HEK293 (cell line): Measurements from ENCODE around the gene CASKIN2.

Experiments used
- FEZF1 ChIP-seq: fragments of 450-650 bp; formaldehyde crosslinking; IDR thresholded peaks from 2 replicates; pipeline ENCODE4 v1.5.1; 2016; ENCODE audit warnings: missing biosample characterization, missing genetic modification characterization
- GFI1B ChIP-seq: fragments of 450-650 bp; formaldehyde crosslinking; IDR thresholded peaks from 2 replicates; pipeline ENCODE4 v1.5.1; 2016; ENCODE audit warnings: missing biosample characterization, missing genetic modification characterization
- KLF1 ChIP-seq: fragments of 450-650 bp; formaldehyde crosslinking; IDR thresholded peaks from 2 replicates; pipeline ENCODE4 v1.5.1; 2016; ENCODE audit warnings: missing biosample characterization, missing genetic modification characterization
- MYNN ChIP-seq: fragments of 450-650 bp; formaldehyde crosslinking; IDR thresholded peaks from 2 replicates; pipeline ENCODE4 v1.5.1; 2016; ENCODE audit warnings: missing biosample characterization, missing genetic modification characterization, borderline replicate concordance
- PRDM6 ChIP-seq: fragments of 450-650 bp; formaldehyde crosslinking; IDR thresholded peaks from 2 replicates; pipeline ENCODE4 v1.5.1; 2017; ENCODE audit warnings: missing biosample characterization, missing genetic modification characterization
- SETDB1 ChIP-seq: IDR thresholded peaks from one replicate; pipeline ENCODE4 v1.6.1; 2017; ENCODE audit warnings: mild to moderate bottlenecking, low read length, moderate library complexity, mixed read lengths; ENCODE audit not compliant: insufficient read length
- ZBTB11 ChIP-seq: fragments of 450-650 bp; formaldehyde crosslinking; conservative IDR thresholded peaks from 2 replicates; pipeline ENCODE4 v1.5.1; 2016; ENCODE audit warnings: low read depth, missing biosample characterization, missing genetic modification characterization
- ZBTB44 ChIP-seq: fragments of 450-650 bp; IDR thresholded peaks from 2 replicates; pipeline ENCODE4 v1.5.1; 2018; ENCODE audit warnings: missing biosample characterization, mild to moderate bottlenecking, missing genetic modification characterization
- ZBTB49 ChIP-seq: fragments of 450-650 bp; formaldehyde crosslinking; IDR thresholded peaks from 2 replicates; pipeline ENCODE4 v1.5.1; 2016; ENCODE audit warnings: missing biosample characterization, missing genetic modification characterization, low read depth
- ZNF121 ChIP-seq: fragments of 450-650 bp; formaldehyde crosslinking; IDR thresholded peaks from 2 replicates; pipeline ENCODE4 v1.5.1; 2016; ENCODE audit warnings: missing biosample characterization, missing genetic modification characterization
- ZNF155 ChIP-seq: fragments of 450-650 bp; formaldehyde crosslinking; IDR thresholded peaks from 2 replicates; pipeline ENCODE4 v1.5.1; 2016; ENCODE audit warnings: missing biosample characterization, missing genetic modification characterization
- ZNF157 ChIP-seq: fragments of 450-650 bp; formaldehyde crosslinking; IDR thresholded peaks from 2 replicates; pipeline ENCODE4 v1.5.1; 2016; ENCODE audit warnings: missing biosample characterization, missing genetic modification characterization
- ZNF248 ChIP-seq: fragments of 450-650 bp; formaldehyde crosslinking; IDR thresholded peaks from 2 replicates; pipeline ENCODE4 v1.5.1; 2017; ENCODE audit warnings: missing biosample characterization, missing genetic modification characterization
- ZNF280C ChIP-seq: fragments of 450-650 bp; formaldehyde crosslinking; IDR thresholded peaks from 2 replicates; pipeline ENCODE4 v1.5.1; 2016; ENCODE audit warnings: missing biosample characterization, missing genetic modification characterization
- ZNF302 ChIP-seq: fragments of 450-650 bp; formaldehyde crosslinking; IDR thresholded peaks from 2 replicates; pipeline ENCODE4 v1.5.1; 2016; ENCODE audit warnings: missing biosample characterization, missing genetic modification characterization, low read depth
- ZNF311 ChIP-seq: fragments of 450-650 bp; formaldehyde crosslinking; IDR thresholded peaks from 2 replicates; pipeline ENCODE4 v1.5.1; 2017; ENCODE audit warnings: missing biosample characterization, missing genetic modification characterization, borderline replicate concordance
- ZNF433 ChIP-seq: fragments of 450-650 bp; formaldehyde crosslinking; IDR thresholded peaks from 2 replicates; pipeline ENCODE4 v1.5.1; 2016; ENCODE audit warnings: missing biosample characterization, missing genetic modification characterization, low read depth
- ZNF449 ChIP-seq: fragments of 450-650 bp; formaldehyde crosslinking; IDR thresholded peaks from 2 replicates; pipeline ENCODE4 v1.5.1; 2017; ENCODE audit warnings: missing biosample characterization, mild to moderate bottlenecking, missing genetic modification characterization, moderate library complexity
- ZNF48 ChIP-seq: fragments of 450-650 bp; formaldehyde crosslinking; IDR thresholded peaks from 2 replicates; pipeline ENCODE4 v1.5.1; 2016; ENCODE audit warnings: missing biosample characterization, missing genetic modification characterization
- ZNF549 ChIP-seq: fragments of 450-650 bp; IDR thresholded peaks from 2 replicates; pipeline ENCODE4 v1.5.1; 2018; ENCODE audit warnings: missing biosample characterization, missing genetic modification characterization, mild to moderate bottlenecking, inconsistent platforms, moderate library complexity
- ZNF585B ChIP-seq: fragments of 450-650 bp; formaldehyde crosslinking; IDR thresholded peaks from 2 replicates; pipeline ENCODE4 v1.5.1; 2016; ENCODE audit warnings: missing biosample characterization, missing genetic modification characterization
- ZNF610 ChIP-seq: fragments of 450-650 bp; formaldehyde crosslinking; IDR thresholded peaks from 2 replicates; pipeline ENCODE4 v1.5.1; 2016; ENCODE audit warnings: missing biosample characterization, missing genetic modification characterization, borderline replicate concordance
- ZNF701 ChIP-seq: fragments of 450-650 bp; formaldehyde crosslinking; IDR thresholded peaks from 2 replicates; pipeline ENCODE4 v1.5.1; 2016; ENCODE audit warnings: missing biosample characterization, missing genetic modification characterization
- ZNF792 ChIP-seq: fragments of 450-650 bp; formaldehyde crosslinking; IDR thresholded peaks from 2 replicates; pipeline ENCODE4 v1.5.1; 2016; ENCODE audit warnings: missing biosample characterization, missing genetic modification characterization
- ZNF843 ChIP-seq: fragments of 450-650 bp; formaldehyde crosslinking; IDR thresholded peaks from 2 replicates; pipeline ENCODE4 v1.5.1; 2016; ENCODE audit warnings: missing biosample characterization, missing genetic modification characterization

CASKIN2 gene

GRCh38 chr17:75456417-75457046 is 58.8 kb downstream of the CASKIN2 start, which contains the start of gene TMEM94 (continued):
- no peak for TF ChIP-seq ZNF549 (tag by site-specific recombination)
- TF ChIP-seq ZNF449 (tag by site-specific recombination), result no peak
- no peak for TF ChIP-seq ZNF48
- TF ChIP-seq ZNF155, result no peak
- TF ChIP-seq ZNF302 (tag by site-specific recombination), result no peak
- TF ChIP-seq ZNF610 (tag by site-specific recombination), result 0 out of 2 replicates have a peak, but pooled peaks have one; percentile 14
- no peak for TF ChIP-seq SETDB1
- TF ChIP-seq PRDM6, result no peak
- TF ChIP-seq ZNF585B, result no peak
- no peak for TF ChIP-seq ZNF311 (tag by site-specific recombination)
- no peak for TF ChIP-seq ZNF701
- TF ChIP-seq ZNF248 (tag by site-specific recombination), result no peak
- no peak for TF ChIP-seq ZNF157 (tag by site-specific recombination)
- TF ChIP-seq ZBTB44 (tag by site-specific recombination), result no peak
- TF ChIP-seq KLF1 (tag by site-specific recombination), result peak; percentile 97
- peak; percentile 49; the same call in 1 of the 2 replicates for TF ChIP-seq ZBTB11
- TF ChIP-seq ZNF433 (tag by site-specific recombination), result no peak
- TF ChIP-seq ZNF792 (tag by site-specific recombination), result no peak
- no peak for TF ChIP-seq ZNF843 (tag by site-specific recombination)
- no peak for TF ChIP-seq ZNF280C (tag by site-specific recombination)
- no peak for TF ChIP-seq MYNN (tag by site-specific recombination)
- no peak for TF ChIP-seq ZBTB49 (tag by site-specific recombination)
- no peak for TF ChIP-seq ZNF121 (tag by site-specific recombination)
- no peak for TF ChIP-seq GFI1B (tag by site-specific recombination)
- no peak; the same call in 1 of the 2 replicates for TF ChIP-seq FEZF1 (tag by site-specific recombination)
